Mucosa of rectum (tissue), 2 donors: ENCODE data around the gene PRODH2.

ENCODE experiments used
- H3K27ac ChIP-seq, 2 donors: one replicate each; pipeline ENCODE4 v1.7.0; 2013; ENCODE audit warnings: inconsistent platforms in 2 of 2, low read depth in 2 of 2, low read length in 2 of 2
- H3K27me3 ChIP-seq, 2 donors: one replicate each; pipeline ENCODE4 v1.7.0; 2013; ENCODE audit warnings: low read length in 2 of 2; ENCODE audit not compliant: control insufficient read depth in 2 of 2, insufficient read depth in 2 of 2
- H3K36me3 ChIP-seq, 2 donors: one replicate each; pipeline ENCODE4 v1.7.0; 2013; ENCODE audit warnings: low read length in 2 of 2; ENCODE audit not compliant: control insufficient read depth in 2 of 2, insufficient read depth in 2 of 2
- H3K4me1 ChIP-seq, 2 donors: one replicate each; pipeline ENCODE4 v1.7.0; 2013; ENCODE audit warnings: low read length in 2 of 2, mild to moderate bottlenecking in 1 of 2; ENCODE audit not compliant: control insufficient read depth in 2 of 2, insufficient read depth in 2 of 2
- H3K4me3 ChIP-seq, 2 donors: one replicate each; pipeline ENCODE4 v1.7.0; 2013; ENCODE audit warnings: low read length in 2 of 2
- H3K9ac ChIP-seq, 2 donors: one replicate each; pipeline ENCODE4 v1.7.0; 2013; ENCODE audit warnings: low read length in 2 of 2, low read depth in 1 of 2, mild to moderate bottlenecking in 1 of 2
- H3K9me3 ChIP-seq, 2 donors: one replicate each; pipeline ENCODE4 v1.7.0; 2013; ENCODE audit warnings: low read length in 2 of 2; ENCODE audit not compliant: control insufficient read depth in 2 of 2
- donor health status: healthy.
- donor health status: Normal muscosa, but diverticular disease.

PRODH2 gene

DNA sequence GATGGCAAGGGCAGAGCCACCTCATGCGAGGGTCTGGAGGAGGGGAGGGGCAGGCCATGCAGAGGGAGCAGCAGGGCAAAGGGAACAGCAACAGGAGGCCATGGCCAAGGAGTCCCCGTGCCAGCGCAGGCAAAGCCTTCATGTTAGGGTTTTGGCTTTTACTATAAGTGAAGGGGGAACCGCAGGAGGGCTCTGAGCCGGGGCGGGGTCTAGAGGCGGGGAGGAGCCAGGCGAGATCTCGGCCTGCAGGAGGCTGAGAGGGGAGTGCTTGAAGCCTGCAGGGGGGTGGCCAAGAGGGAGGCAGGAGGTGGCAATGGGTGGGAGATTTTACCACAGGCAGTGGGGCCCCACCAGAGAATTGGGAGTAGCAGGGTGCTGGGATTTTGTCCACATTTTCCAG is 31.0 kb downstream of the PRODH2 start:
- Histone ChIP-seq H3K4me3 (no peak overlapping the region), H3K9ac (no peak overlapping the region), H3K27ac (no peak overlapping the region), H3K36me3 (peaks cover 3 to 4% of the 10 kb centered on the region in 2 donors), H3K4me1 (no peaks in the 10 kb centered on the region), H3K9me3 (no peaks in the 10 kb centered on the region), H3K27me3 (no peaks in the 10 kb centered on the region)

DNA sequence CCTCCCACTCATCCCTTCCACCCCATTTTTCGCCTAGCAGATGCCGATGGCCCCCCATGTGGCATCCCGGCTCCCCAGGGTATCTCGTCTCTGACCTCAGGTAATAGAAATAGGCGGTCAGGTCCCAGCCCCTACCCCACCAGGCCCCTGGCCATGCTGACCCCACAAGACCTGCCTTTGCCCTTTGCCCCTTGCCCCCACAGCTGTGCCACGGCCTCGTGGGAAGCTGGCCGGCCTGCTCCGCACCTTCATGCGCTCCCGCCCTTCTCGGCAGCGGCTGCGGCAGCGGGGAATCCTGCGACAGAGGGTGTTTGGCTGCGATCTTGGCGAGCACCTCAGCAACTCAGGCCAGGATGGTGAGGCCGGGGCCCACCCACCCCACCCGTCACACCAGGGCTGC is 31.9 kb downstream of the PRODH2 start:
- Histone ChIP-seq H3K4me3 (no peak overlapping the region), H3K27ac (no peak overlapping the region), H3K9me3 (no peaks in the 10 kb centered on the region), H3K4me1 (peaks cover 0 to 2% of the 10 kb centered on the region in 2 donors), H3K9ac (no peak overlapping the region), H3K27me3 (no peaks in the 10 kb centered on the region), H3K36me3 (peaks cover 3 to 4% of the 10 kb centered on the region in 2 donors)

DNA sequence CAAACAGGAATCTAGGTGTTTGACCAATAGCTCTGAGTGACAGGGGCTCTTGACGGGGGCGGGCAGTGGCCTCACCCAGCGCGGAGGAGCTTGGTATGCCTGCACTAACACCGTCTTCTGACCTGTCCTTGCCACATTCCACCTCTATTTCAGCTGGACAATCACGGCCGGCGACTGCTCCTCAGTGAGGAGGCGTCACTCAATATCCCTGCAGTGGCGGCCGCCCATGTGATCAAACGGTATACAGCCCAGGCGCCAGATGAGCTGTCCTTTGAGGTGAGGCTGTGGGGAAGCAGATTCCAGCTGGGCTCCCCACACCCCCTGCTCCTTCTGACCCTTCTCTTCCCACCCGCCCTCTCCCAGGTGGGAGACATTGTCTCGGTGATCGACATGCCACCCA is 32.6 kb downstream of the PRODH2 start:
- no peak overlapping the region for H3K4me3 ChIP-seq
- H3K4me1 ChIP-seq: peaks cover 0 to 3% of the 10 kb centered on the region in 2 donors

DNA sequence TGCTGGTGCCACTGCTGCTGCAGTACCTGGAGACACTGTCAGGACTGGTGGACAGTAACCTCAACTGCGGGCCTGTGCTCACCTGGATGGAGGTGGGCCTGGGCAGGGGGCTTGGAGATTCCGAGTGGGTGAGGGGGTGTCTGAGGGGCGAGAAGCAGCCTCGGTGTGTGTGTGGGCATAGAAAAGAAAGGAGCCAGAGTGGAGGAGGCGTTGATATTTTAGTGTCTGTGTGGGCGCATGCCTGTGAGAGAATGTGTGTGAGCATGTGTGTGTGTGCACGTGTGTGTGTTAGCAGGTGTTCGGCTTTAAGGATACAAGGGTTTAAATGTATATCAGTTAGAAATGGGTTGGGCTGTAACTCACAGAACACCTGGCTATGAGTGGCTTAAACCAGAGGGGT is 33.6 kb downstream of the PRODH2 start:
- Histone ChIP-seq H3K36me3 (peaks cover 3 to 4% of the 10 kb centered on the region in 2 donors), H3K9ac (no peak overlapping the region), H3K4me3 (no peak overlapping the region)

More for the DNA sequence above, 32.6 kb downstream of the PRODH2 start:
- Histone ChIP-seq H3K27me3 (no peaks in the 10 kb centered on the region), H3K9me3 (no peaks in the 10 kb centered on the region), H3K27ac (no peak overlapping the region), H3K36me3 (peaks cover 3 to 4% of the 10 kb centered on the region in 2 donors), H3K9ac (no peak overlapping the region)

DNA sequence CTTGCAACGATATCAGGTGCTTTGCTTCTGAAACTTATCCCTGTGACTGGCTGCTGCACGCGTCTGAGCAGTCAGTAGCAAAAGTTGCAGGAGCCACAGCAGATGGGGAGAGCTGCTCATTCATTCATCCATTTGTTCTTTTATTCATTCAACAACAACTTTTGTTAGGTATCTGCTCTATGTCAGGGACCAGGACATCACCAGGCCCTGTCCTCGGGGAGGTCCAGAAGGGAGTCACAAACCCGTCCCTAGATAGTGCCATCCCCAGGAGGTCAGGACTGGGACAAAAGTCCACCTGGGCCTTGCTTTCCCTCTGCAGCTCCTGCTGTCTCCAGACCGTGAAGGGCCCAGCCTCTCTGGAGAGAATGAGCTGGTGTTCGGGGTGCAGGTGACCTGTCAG is 34.7 kb downstream of the PRODH2 start:
- Histone ChIP-seq H3K36me3 (peaks cover 3 to 4% of the 10 kb centered on the region in 2 donors), H3K4me1 (peaks cover 4 to 7% of the 10 kb centered on the region in 2 donors), H3K9me3 (no peaks in the 10 kb centered on the region), H3K27me3 (no peaks in the 10 kb centered on the region), H3K4me3 (no peak overlapping the region), H3K9ac (no peak overlapping the region), H3K27ac (no peak overlapping the region)

More for the DNA sequence above, 33.6 kb downstream of the PRODH2 start:
- Histone ChIP-seq H3K9me3 (no peaks in the 10 kb centered on the region), H3K27ac (no peak overlapping the region), H3K4me1 (peaks cover 4 to 7% of the 10 kb centered on the region in 2 donors), H3K27me3 (no peaks in the 10 kb centered on the region)

DNA sequence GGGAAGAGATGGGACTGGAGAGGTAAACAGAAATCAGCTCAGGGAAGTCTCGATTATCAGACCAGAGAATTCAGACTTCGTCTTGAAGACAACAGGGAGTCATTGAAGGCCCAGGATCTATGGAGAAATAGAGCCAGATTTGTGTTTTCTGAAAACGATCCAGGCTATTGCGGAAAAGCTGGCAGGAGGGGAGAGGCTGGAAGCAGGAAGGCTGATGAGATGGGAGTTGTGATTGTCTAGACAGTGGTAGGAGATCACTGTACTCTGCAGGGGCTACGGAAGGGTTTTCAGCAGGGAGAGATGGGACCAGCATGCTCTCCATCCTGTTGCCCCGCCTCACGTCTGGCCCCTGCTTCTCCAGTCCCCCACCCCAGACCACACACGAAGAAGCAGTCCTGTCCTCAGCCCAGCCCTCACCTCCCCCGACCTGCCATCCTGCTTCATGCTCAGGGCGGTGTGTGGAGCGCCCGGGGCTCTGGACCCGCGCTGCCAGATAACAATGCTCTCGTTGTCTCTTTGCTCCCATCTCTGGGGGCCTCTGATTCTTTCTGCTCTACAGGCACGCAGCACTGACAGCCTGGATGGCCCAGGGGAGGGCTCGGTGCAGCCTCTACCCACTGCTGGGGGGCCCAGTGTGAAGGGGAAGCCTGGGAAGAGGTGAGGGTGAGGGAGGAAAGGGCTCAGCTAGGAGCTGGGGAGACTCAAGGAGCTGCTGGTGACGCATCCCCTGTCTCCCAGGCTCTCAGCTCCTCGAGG is 35.4 kb downstream of the PRODH2 start:
- H3K9ac ChIP-seq: no peak overlapping the region
- H3K27me3 ChIP-seq: no peaks in the 10 kb centered on the region
- H3K27ac ChIP-seq: no peak overlapping the region
- peaks cover 4 to 7% of the 10 kb centered on the region in 2 donors for H3K4me1 ChIP-seq
- no peaks in the 10 kb centered on the region for H3K9me3 ChIP-seq
- H3K36me3 ChIP-seq: peaks cover 3 to 4% of the 10 kb centered on the region in 2 donors
- H3K4me3 ChIP-seq: no peak overlapping the region

DNA sequence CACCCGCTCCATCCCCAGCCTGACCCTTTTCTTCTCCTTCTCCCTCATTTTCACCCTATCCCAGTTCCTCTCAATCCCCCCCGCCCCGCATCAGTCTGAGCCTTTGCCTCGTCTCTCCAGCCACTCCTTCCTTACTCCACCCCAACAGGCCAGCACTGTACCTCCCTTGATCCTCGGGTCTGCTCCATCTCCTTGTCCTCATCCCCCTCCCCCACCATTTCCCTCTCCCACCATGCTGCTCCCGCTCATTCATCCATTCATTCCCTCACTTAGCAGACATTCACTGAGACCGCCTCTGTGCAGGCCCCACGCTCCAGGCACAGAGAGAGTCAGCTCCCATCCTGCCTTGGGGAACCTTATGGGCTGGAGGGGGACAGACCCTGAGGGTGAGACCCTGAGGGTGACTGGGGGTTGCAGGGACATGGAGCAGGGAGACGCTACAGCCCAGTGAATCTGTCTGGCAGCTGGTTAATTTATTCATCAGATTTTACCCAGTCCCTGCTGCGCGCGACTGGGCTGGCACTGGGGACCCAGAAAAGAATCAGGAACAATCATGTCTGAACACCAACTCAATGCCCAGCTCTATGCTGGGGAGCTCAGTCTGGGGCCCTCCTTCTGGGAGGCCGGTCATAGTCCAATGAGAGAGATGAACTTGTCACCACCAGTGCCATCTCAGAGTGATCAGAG is 36.4 kb downstream of the PRODH2 start:
- no peaks in the 10 kb centered on the region for H3K27me3 ChIP-seq
- peak overlapping the region; percentile 7 to 52 for H3K9ac ChIP-seq
- no peak overlapping the region for H3K27ac ChIP-seq

DNA sequence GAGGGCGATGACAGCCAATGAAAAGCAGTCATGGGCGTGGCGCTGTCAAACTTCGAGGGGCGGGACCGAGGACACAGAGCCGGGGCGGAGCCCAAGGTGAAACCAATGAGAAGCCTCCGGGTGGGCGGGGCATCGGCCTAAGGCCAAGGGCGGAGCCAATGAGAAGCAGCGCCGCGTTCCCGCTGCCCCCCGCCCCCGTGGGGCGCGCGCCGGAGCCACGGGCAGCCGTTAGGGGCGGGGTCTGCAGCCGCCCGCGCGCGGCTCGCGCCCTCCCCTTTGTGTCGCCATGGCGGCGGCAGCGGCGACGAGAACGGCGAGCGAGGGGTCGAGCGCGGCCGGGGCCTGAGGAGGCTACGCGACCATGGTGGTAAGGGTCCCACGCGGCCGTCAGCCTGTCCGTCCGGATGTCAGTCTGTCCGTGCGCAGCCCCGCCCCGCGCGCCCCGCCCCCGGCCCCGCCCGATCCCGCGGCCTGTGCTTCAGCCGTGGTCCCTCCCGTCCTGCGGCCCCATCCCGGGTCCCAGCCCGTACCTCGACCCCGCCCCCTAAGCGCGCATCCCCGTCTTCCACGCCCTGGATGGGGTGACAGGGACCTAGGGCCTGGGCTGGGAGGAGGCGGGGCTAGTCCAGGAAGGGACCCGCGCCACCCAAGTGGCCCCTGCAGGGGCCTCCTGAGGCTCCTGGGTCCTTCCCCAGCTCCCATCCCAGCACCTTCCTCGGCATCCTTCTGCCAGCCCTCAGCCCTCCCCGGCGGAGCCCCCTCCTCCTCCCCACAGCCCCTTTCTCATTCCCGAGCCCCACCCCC is 37.1 kb downstream of the PRODH2 start, which contains the start of gene ARHGAP33:
Gene ARHGAP33 (plus strand): TSS at position 267 of the 804 bp plus-strand sequence. CDS start 95 bp downstream, at position 362.
- no peaks in the 10 kb centered on the region for H3K9me3 ChIP-seq
- peaks cover 0 to 4% of the 10 kb centered on the region in 2 donors for H3K36me3 ChIP-seq
- peak within 1 kb of the TSS; percentile 56 to 68 for H3K4me3 ChIP-seq
- no peaks in the 10 kb centered on the region for H3K27me3 ChIP-seq
- peak within 1 kb of the TSS; percentile 51 to 52 for H3K9ac ChIP-seq
- no peak within 1 kb of the TSS for H3K27ac ChIP-seq
- H3K4me1 ChIP-seq: peaks cover 4 to 7% of the 10 kb centered on the region in 2 donors

More for the DNA sequence above, 36.4 kb downstream of the PRODH2 start:
- peak overlapping the region in 1 of 2 donors; percentile 56 for H3K4me3 ChIP-seq
- H3K9me3 ChIP-seq: no peaks in the 10 kb centered on the region
- H3K36me3 ChIP-seq: peaks cover 0 to 4% of the 10 kb centered on the region in 2 donors
- peaks cover 4 to 7% of the 10 kb centered on the region in 2 donors for H3K4me1 ChIP-seq

DNA sequence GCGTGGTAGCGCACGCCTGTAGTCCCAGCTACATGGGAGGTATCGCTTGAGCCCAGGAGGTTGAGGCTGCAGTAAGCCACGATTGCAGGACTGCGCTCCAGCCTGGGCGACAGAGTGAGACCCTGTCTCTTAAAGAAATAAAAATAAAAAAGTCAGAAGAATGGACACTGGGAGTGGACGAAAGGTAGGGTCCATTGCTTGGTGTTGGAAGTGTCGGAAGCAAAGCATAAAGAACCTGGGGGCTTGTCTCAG is 37.7 kb downstream of the PRODH2 start:
- Histone ChIP-seq H3K9me3 (no peaks in the 10 kb centered on the region), H3K4me1 (peaks cover 4 to 7% of the 10 kb centered on the region in 2 donors), H3K27me3 (no peaks in the 10 kb centered on the region), H3K27ac (no peak overlapping the region), H3K9ac (no peak overlapping the region), H3K4me3 (peak overlapping the region; percentile 56 to 68), H3K36me3 (peaks cover 0 to 4% of the 10 kb centered on the region in 2 donors)
